ENCODE data around the gene ATP2C2. TPM values are rescaled to one million over a fixed set of nuclear protein-coding genes. Genes with fewer than 3 reads are reported as not detected.
A peak's percentile ranks its signal among the peaks of the same experiment; 100 is the strongest.

The ATP2C2 gene
- total RNA-seq, 1 experiment from 2014 or later = 20.3 TPM

DNA sequence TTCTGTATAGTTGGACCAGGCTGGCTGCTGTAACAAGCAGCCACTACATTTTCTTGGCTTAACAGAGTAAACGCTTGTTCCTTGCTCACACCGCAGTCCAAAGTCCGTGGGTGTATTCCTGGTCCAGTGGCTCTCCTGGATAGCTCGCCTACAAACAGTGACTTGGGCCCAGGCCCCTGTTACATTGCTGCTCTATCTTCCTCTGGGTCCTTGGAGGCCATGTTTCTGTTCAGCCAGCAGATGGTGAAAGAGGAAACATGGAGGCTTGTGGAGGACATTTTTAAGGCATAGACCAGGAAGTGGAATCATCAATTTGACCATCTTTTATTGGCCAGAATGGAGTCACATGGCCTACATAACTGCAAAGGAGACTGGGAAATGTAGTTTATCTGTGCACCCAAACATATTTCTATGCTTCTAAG lies 55.1 kb downstream of the ATP2C2 start:
- H3K9me3 ChIP-seq (ENCODE audit: control insufficient read depth in 1 of 2, insufficient read depth in 1 of 2, low read depth in 1 of 2, low read length in 2 of 2) = no peaks in the 10 kb centered on the region
- 0 out of 2 replicates have a peak, but pooled peaks cover 5% of the 10 kb centered on the region for H3K9me2 ChIP-seq (ENCODE audit: insufficient read depth)
- peaks cover 0 to 6% of the 10 kb centered on the region in 2 experiments; a peak in 1 of 4 replicates for H3K4me1 ChIP-seq (ENCODE audit: control insufficient read depth in 1 of 2, insufficient read depth in 2 of 2, low read length in 2 of 2)
- H3K4me2 ChIP-seq (ENCODE audit: low read length) = peak overlapping the region; percentile 11; the same call in 1 of the 2 replicates
- peak; percentile 80 for DNase-seq (ENCODE audit: low read depth, low spot score)
- no peaks in the 10 kb centered on the region for H4K20me1 ChIP-seq (ENCODE audit: insufficient read depth)
- ChIA-PET RAD21 (ENCODE audit: low non-redundant PET in 1 of 2, low total read pairs in 2 of 2, uncharacterized antibody in 2 of 2, unreplicated experiment in 2 of 2) (no interaction called here), POLR2A (no interaction called here), CTCF (no interaction called here)
- no TSS peak for BruUV-seq (replicated peaks)
- intact Hi-C loops (cut with micrococcal nuclease) = no loop called here
- peak overlapping the region; percentile 14; the same call in 1 of the 2 replicates for H3K27ac ChIP-seq (ENCODE audit: low read depth, low read length)
- H3K27me3 ChIP-seq (ENCODE audit: insufficient read depth, low read length) = no peaks in the 10 kb centered on the region
- TF ChIP-seq SP1 (IDR thresholded peaks at IDR 0.05; ENCODE audit: low read depth) (peak; percentile 72), EGR1 (IDR thresholded peaks at IDR 0.05; ENCODE audit: low read depth) (0 out of 2 replicates have a peak, but pooled peaks have one; percentile 27), YY1 (IDR thresholded peaks at IDR 0.05; ENCODE audit: extremely low read depth, insufficient replicate concordance, low read depth, low read length) (peak; percentile 93), ELF1 (IDR thresholded peaks at IDR 0.05; ENCODE audit: borderline replicate concordance, low read depth) (peak; percentile 98), CBX3 (IDR thresholded peaks at IDR 0.05; ENCODE audit: low read depth) (peak; percentile 50; the same call in 1 of the 2 replicates), EZH2 (IDR thresholded peaks at IDR 0.05) (no peak)
- TF ChIP-seq, protein P1, sequence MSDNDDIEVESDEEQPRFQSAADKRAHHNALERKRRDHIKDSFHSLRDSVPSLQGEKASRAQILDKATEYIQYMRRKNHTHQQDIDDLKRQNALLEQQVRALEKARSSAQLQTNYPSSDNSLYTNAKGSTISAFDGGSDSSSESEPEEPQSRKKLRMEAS (IDR thresholded peaks at IDR 0.05) = no peak
- no peaks in the 10 kb centered on the region for H3K36me3 ChIP-seq (ENCODE audit: control insufficient read depth in 1 of 2, insufficient read depth in 2 of 2, low read length in 2 of 2)
- H3K79me2 ChIP-seq (ENCODE audit: insufficient read depth, low read length) = no peaks in the 10 kb centered on the region
- peak; percentile 95 for ATAC-seq
- H3K4me3 ChIP-seq (replicated peaks in 1 of 2; ENCODE audit: low read depth in 1 of 2, low read length in 2 of 2) = no peak overlapping the region
- H3K9ac ChIP-seq (ENCODE audit: low read length) = no peak overlapping the region
- H2AFZ ChIP-seq (ENCODE audit: low read depth, low read length, poor library complexity, severe bottlenecking) = no peak overlapping the region

DNA sequence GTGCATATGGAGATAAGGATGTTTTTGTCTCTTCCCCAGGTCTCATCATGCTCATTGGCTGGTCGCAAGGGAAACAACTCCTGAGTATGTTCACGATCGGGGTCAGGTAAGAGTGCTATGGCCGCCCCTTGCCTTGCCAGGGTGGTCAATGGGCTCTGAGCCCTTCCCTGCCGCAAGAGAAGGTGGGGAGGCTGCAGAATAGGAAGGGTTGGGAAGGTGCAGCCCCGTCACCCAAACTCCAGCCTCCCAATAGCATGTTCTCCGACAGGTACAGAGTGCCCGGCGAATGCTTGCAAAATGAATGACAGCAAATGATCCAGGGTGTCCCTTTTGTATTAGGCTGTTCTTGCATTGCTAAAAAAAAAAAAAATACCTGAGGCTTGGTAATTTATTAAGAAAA lies 57.4 kb downstream of the ATP2C2 start:
- Histone ChIP-seq H4K20me1 (ENCODE audit: insufficient read depth) (no peaks in the 10 kb centered on the region), H3K27ac (ENCODE audit: low read depth, low read length) (no peak overlapping the region), H3K9ac (ENCODE audit: low read length) (no peak overlapping the region), H3K4me2 (ENCODE audit: low read length) (no peak overlapping the region), H3K27me3 (ENCODE audit: insufficient read depth, low read length) (no peaks in the 10 kb centered on the region), H3K4me3 (replicated peaks in 1 of 2; ENCODE audit: low read depth in 1 of 2, low read length in 2 of 2) (no peak overlapping the region), H3K36me3 (ENCODE audit: control insufficient read depth in 1 of 2, insufficient read depth in 2 of 2, low read length in 2 of 2) (no peaks in the 10 kb centered on the region), H2AFZ (ENCODE audit: low read depth, low read length, poor library complexity, severe bottlenecking) (no peak overlapping the region), H3K79me2 (ENCODE audit: insufficient read depth, low read length) (no peaks in the 10 kb centered on the region), H3K4me1 (ENCODE audit: control insufficient read depth in 1 of 2, insufficient read depth in 2 of 2, low read length in 2 of 2) (peaks cover 0 to 6% of the 10 kb centered on the region in 2 experiments; a peak in 1 of 4 replicates), H3K9me2 (ENCODE audit: insufficient read depth) (0 out of 2 replicates have a peak, but pooled peaks cover 5% of the 10 kb centered on the region), H3K9me3 (ENCODE audit: control insufficient read depth in 1 of 2, insufficient read depth in 1 of 2, low read depth in 1 of 2, low read length in 2 of 2) (no peaks in the 10 kb centered on the region)
- POLR2A ChIA-PET = no interaction called here
- RAD21 ChIA-PET (ENCODE audit: low non-redundant PET in 1 of 2, low total read pairs in 2 of 2, uncharacterized antibody in 2 of 2, unreplicated experiment in 2 of 2) = no interaction called here
- TF ChIP-seq, protein P2, sequence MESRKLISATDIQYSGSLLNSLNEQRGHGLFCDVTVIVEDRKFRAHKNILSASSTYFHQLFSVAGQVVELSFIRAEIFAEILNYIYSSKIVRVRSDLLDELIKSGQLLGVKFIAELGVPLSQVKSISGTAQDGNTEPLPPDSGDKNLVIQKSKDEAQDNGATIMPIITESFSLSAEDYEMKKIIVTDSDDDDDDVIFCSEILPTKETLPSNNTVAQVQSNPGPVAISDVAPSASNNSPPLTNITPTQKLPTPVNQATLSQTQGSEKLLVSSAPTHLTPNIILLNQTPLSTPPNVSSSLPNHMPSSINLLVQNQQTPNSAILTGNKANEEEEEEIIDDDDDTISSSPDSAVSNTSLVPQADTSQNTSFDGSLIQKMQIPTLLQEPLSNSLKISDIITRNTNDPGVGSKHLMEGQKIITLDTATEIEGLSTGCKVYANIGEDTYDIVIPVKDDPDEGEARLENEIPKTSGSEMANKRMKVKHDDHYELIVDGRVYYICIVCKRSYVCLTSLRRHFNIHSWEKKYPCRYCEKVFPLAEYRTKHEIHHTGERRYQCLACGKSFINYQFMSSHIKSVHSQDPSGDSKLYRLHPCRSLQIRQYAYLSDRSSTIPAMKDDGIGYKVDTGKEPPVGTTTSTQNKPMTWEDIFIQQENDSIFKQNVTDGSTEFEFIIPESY (IDR thresholded peaks at IDR 0.05; ENCODE audit: extremely low read depth, insufficient replicate concordance, low read length) = no peak
- TF ChIP-seq POLR2A (IDR thresholded peaks at IDR 0.05; ENCODE audit: borderline replicate concordance, extremely low read depth, insufficient read depth, insufficient read length) = no peak
- no peak for TF ChIP-seq SIN3A (IDR thresholded peaks at IDR 0.05; ENCODE audit: low read depth)
- TF ChIP-seq, protein P3, sequence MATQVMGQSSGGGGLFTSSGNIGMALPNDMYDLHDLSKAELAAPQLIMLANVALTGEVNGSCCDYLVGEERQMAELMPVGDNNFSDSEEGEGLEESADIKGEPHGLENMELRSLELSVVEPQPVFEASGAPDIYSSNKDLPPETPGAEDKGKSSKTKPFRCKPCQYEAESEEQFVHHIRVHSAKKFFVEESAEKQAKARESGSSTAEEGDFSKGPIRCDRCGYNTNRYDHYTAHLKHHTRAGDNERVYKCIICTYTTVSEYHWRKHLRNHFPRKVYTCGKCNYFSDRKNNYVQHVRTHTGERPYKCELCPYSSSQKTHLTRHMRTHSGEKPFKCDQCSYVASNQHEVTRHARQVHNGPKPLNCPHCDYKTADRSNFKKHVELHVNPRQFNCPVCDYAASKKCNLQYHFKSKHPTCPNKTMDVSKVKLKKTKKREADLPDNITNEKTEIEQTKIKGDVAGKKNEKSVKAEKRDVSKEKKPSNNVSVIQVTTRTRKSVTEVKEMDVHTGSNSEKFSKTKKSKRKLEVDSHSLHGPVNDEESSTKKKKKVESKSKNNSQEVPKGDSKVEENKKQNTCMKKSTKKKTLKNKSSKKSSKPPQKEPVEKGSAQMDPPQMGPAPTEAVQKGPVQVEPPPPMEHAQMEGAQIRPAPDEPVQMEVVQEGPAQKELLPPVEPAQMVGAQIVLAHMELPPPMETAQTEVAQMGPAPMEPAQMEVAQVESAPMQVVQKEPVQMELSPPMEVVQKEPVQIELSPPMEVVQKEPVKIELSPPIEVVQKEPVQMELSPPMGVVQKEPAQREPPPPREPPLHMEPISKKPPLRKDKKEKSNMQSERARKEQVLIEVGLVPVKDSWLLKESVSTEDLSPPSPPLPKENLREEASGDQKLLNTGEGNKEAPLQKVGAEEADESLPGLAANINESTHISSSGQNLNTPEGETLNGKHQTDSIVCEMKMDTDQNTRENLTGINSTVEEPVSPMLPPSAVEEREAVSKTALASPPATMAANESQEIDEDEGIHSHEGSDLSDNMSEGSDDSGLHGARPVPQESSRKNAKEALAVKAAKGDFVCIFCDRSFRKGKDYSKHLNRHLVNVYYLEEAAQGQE (IDR thresholded peaks at IDR 0.05; ENCODE audit: low read depth) = no peak
- TF ChIP-seq RAD21 (IDR thresholded peaks at IDR 0.05; ENCODE audit: low read depth) = no peak
- TF ChIP-seq ELF1 (IDR thresholded peaks at IDR 0.05; ENCODE audit: borderline replicate concordance, low read depth) = no peak
- no peak for TF ChIP-seq ZFX (IDR thresholded peaks at IDR 0.05)
- no peak for TF ChIP-seq EZH2phosphoT487 (IDR thresholded peaks at IDR 0.05; ENCODE audit: borderline replicate concordance)
- TF ChIP-seq ZNF274 (IDR thresholded peaks at IDR 0.05; ENCODE audit: low read depth, low read length) = no peak
- no peak for TF ChIP-seq CBX3 (IDR thresholded peaks at IDR 0.05; ENCODE audit: low read depth)
- TF ChIP-seq YY1 (IDR thresholded peaks at IDR 0.05; ENCODE audit: extremely low read depth, insufficient replicate concordance, low read depth, low read length) = no peak
- DNase-seq (ENCODE audit: low read depth, low spot score) (no peak), ATAC-seq (no peak)
- CTCF ChIA-PET = no interaction called here
- BruUV-seq (replicated peaks) = no TSS peak
- intact Hi-C loops (cut with micrococcal nuclease) = no loop called here

Data from HCT116 (cell line).